ENCODE measurements around the gene RBPJ. TPM values are rescaled to one million over a fixed set of nuclear protein-coding genes. Genes with fewer than 3 reads are reported as not detected.

Gene RBPJ
- total and polyA plus RNA-seq, 2 of the 8 experiments (the other 6 are each of a cell fraction or from before 2014, with no cell fraction given): 65.5 to 217 TPM

- no peak for FAIRE-seq
- no peak overlapping the region for H3K4me2 ChIP-seq (ENCODE audit: insufficient read depth in 1 of 2, low read depth in 2 of 2, low read length in 2 of 2)
- whole genome bisulfite sequencing, 2 experiments (ENCODE audit: extremely low coverage in 1 of 2, insufficient coverage in 1 of 2, insufficient read length in 1 of 2, insufficient replicate concordance in 2 of 2, low coverage in 1 of 2, low lambda C conversion rate in 2 of 2, missing lambda C conversion rate in 1 of 2): 93% methylated on average over 4 of the region's 4 CpGs; no CpG with 5 or more reads in 1 of the 2 experiments
Observed at GRCh38 chr4:26288355-26288909, 32.4 kb upstream of the RBPJ start.

More at GRCh38 chr4:26288355-26288909, 32.4 kb upstream of the RBPJ start:
- Histone ChIP-seq H2BK120ac (replicated peaks; ENCODE audit: low read depth, low read length) (no peak overlapping the region), H3K56ac (replicated peaks; ENCODE audit: insufficient read length, low read depth, low read length) (no peak overlapping the region), H2BK5ac (ENCODE audit: low read depth, low read length) (no peak overlapping the region), H3K18ac (ENCODE audit: extremely low read depth, low read length) (no peak overlapping the region), H4K8ac (ENCODE audit: extremely low read depth, insufficient read depth, low read length) (no peak overlapping the region), H3K9me3 (ENCODE audit: insufficient read depth in 2 of 2, low read depth in 1 of 2, low read length in 1 of 2) (no peaks in the 10 kb centered on the region), H2BK20ac (ENCODE audit: low read length) (no peak overlapping the region), H3K23me2 (ENCODE audit: low read depth, low read length) (no peaks in the 10 kb centered on the region), H3K23ac (ENCODE audit: insufficient read length) (no peak overlapping the region), H3K36me3 (ENCODE audit: control insufficient read depth in 2 of 4, insufficient read depth in 4 of 4, low read length in 3 of 4) (no peaks in the 10 kb centered on the region), H4K91ac (replicated peaks; ENCODE audit: insufficient read length, low read length) (peak overlapping the region; percentile 29), H2BK12ac (ENCODE audit: low read depth, low read length) (no peak overlapping the region), H3K27ac (ENCODE audit: low read depth, low read length) (no peak overlapping the region), H4K5ac (ENCODE audit: insufficient read length, low read depth, low read length) (no peak overlapping the region), H2BK15ac (ENCODE audit: low read length) (no peak overlapping the region), H3K4me3 (ENCODE audit: extremely low read depth in 1 of 4, insufficient read depth in 2 of 4, low read depth in 3 of 4, low read length in 4 of 4) (no peak overlapping the region), H2AFZ (ENCODE audit: low read length) (peak overlapping the region; percentile 16; the same call in 1 of the 2 replicates), H3K9ac (replicated peaks in 1 of 4; ENCODE audit: extremely low read depth in 1 of 4, low read depth in 3 of 4, low read length in 3 of 4) (no peak overlapping the region), H2AK5ac (ENCODE audit: low read depth, low read length) (no peak overlapping the region), H3K27me3 (replicated peaks in 1 of 4; ENCODE audit: control insufficient read depth in 3 of 4, extremely low read depth in 1 of 4, insufficient read depth in 3 of 4, low read length in 3 of 4) (no peaks in the 10 kb centered on the region), H3K79me2 (ENCODE audit: control insufficient read depth in 1 of 2, insufficient read depth in 2 of 2, low read length in 2 of 2) (no peaks in the 10 kb centered on the region), H3K4me1 (replicated peaks in 1 of 4; ENCODE audit: control insufficient read depth in 3 of 4, insufficient read depth in 4 of 4, low read length in 3 of 4) (peaks cover 0 to 3% (median 0%) of the 10 kb centered on the region in 4 experiments; a peak in 1 of 7 replicates), H3K4ac (replicated peaks; ENCODE audit: insufficient read length, low read depth, low read length) (no peak overlapping the region), H4K20me1 (replicated peaks in 1 of 2; ENCODE audit: control insufficient read depth in 1 of 2, insufficient read depth in 2 of 2, low read length in 2 of 2) (no peaks in the 10 kb centered on the region), H3K79me1 (ENCODE audit: low read depth, low read length) (no peaks in the 10 kb centered on the region), H3K14ac (ENCODE audit: insufficient read length) (no peak overlapping the region)
- CTCF ChIA-PET (ENCODE audit: partially characterized antibody): interaction anchor here (0.7 kb wide), 1 partner anchor 272 kb away, joined by 3 read pairs; no protein-coding TSS in a partner anchor
- no peak for TF ChIP-seq GTF2F1 (IDR thresholded peaks at IDR 0.05; ENCODE audit: borderline replicate concordance, low read depth, low read length)
- TF ChIP-seq, protein P1, sequence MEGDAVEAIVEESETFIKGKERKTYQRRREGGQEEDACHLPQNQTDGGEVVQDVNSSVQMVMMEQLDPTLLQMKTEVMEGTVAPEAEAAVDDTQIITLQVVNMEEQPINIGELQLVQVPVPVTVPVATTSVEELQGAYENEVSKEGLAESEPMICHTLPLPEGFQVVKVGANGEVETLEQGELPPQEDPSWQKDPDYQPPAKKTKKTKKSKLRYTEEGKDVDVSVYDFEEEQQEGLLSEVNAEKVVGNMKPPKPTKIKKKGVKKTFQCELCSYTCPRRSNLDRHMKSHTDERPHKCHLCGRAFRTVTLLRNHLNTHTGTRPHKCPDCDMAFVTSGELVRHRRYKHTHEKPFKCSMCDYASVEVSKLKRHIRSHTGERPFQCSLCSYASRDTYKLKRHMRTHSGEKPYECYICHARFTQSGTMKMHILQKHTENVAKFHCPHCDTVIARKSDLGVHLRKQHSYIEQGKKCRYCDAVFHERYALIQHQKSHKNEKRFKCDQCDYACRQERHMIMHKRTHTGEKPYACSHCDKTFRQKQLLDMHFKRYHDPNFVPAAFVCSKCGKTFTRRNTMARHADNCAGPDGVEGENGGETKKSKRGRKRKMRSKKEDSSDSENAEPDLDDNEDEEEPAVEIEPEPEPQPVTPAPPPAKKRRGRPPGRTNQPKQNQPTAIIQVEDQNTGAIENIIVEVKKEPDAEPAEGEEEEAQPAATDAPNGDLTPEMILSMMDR (IDR thresholded peaks at IDR 0.05; ENCODE audit: control extremely low read depth in 1 of 3, insufficient read depth in 1 of 3, low read depth in 1 of 3, low read length in 3 of 3): no peak
- TF ChIP-seq POLR2A (IDR thresholded peaks at IDR 0.05; ENCODE audit: control extremely low read depth in 1 of 2, low read depth in 2 of 2, low read length in 2 of 2): no peak
- TF ChIP-seq PHF8 (conservative IDR thresholded peaks at IDR 0.05; ENCODE audit: low read depth, low read length): no peak
- DNase-seq (ENCODE audit: low read depth in 1 of 2, low spot score in 2 of 2): no peak
- POLR2A ChIA-PET (ENCODE audit: partially characterized antibody): interaction anchor here (0.8 kb wide), 1 partner anchor 11 kb away, joined by 3 read pairs; no protein-coding TSS in a partner anchor

All from H1 (cell line).